AG04450 (cell line): ENCODE results near the gene ACSS2. TPM values are rescaled to one million over a fixed set of nuclear protein-coding genes. Genes with fewer than 3 reads are reported as not detected.
A peak's percentile ranks its signal among the peaks of the same experiment; 100 is the strongest.

ENCODE experiments used
- CTCF ChIA-PET: fragments of 300-600, 350-600 bp; formaldehyde crosslinking; extraction: SDS; loops from one replicate; lab custom pipeline; 2022; ENCODE audit warnings: antibody characterized with exemption, inconsistent platforms; lab: Charles Lee
- POLR2A ChIA-PET: fragments of 350-600 bp; formaldehyde crosslinking; extraction: SDS; loops from one replicate; lab custom pipeline; 2021; ENCODE audit warnings: antibody characterized with exemption, inconsistent platforms; lab: Yijun Ruan, JAX
- DNase-seq: peaks from one replicate; pipeline ENCODE4 v3.0.0-alpha.2; 2011; ENCODE audit warnings: low read depth, low spot score
- H3K27ac ChIP-seq: one replicate; pipeline ENCODE4 v1.5.1; 2012; ENCODE audit warnings: low read depth, low read length, control low read depth
- H3K27me3 ChIP-seq: one replicate; pipeline ENCODE4 v1.6.0; 2012; ENCODE audit warnings: low read length; ENCODE audit not compliant: control insufficient read depth, insufficient read depth
- H3K4me3 ChIP-seq: 2 replicates; pipeline ENCODE4 v1.5.1; 2011; ENCODE audit warnings: mild to moderate bottlenecking, low read depth, low read length, control low read depth
- H3K9me3 ChIP-seq: 2 replicates; pipeline ENCODE4 v1.5.1; 2012; ENCODE audit warnings: low read length; ENCODE audit not compliant: control insufficient read depth, insufficient read depth
- CTCF ChIP-seq: IDR thresholded peaks from 2 replicates; pipeline ENCODE4 v1.5.1; 2011; ENCODE audit warnings: low read depth, low read length, control low read depth, inconsistent platforms
- polyA plus RNA-seq: library from polyadenylated mRNA; depleted of rRNA; stranded (reverse); fragments of >200 nt; gene quantifications from 2 replicates; pipeline ENCODE4 v1.2.3, GENCODE V29; 2011

Gene ACSS2
- polyA plus RNA-seq, 1 experiment = 37.3 TPM

DNA sequence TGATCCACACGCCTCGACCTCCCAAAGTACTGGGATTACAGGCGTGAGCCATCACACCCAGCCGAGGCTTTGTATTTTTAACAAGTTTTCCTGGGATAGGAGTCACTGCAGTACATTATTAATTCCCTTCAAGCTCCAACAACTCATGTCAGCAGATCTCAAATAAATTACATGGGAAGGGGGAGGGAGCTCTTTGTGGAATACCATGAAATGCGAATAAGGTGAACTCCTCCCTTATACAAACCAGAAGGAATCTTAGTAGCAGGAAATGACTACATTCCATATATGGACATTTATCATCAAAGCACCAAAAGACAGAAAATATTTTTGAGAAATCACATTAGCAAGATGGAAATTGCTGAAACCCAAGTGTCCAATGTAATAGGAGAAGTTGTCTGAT is 76.3 kb downstream of the ACSS2 start:
- no peak overlapping the region for H3K27ac ChIP-seq
- H3K9me3 ChIP-seq = 0 out of 2 replicates have a peak, but pooled peaks cover 4% of the 10 kb centered on the region
- H3K4me3 ChIP-seq = no peak overlapping the region
- POLR2A ChIA-PET = no interaction called here
- no peaks in the 10 kb centered on the region for H3K27me3 ChIP-seq
- DNase-seq = no peak
- CTCF ChIA-PET = interaction anchor here (0.6 to 1.0 kb wide), 2 partner anchors 80 to 585 kb away, joined by 3 to 4 read pairs; no protein-coding TSS in a partner anchor
- no peak for TF ChIP-seq CTCF

GRCh38 chr20:34953960-34954359 is 77.5 kb downstream of the ACSS2 start:
- no peak for TF ChIP-seq CTCF
- Histone ChIP-seq H3K9me3 (0 out of 2 replicates have a peak, but pooled peaks cover 4% of the 10 kb centered on the region), H3K27me3 (no peaks in the 10 kb centered on the region), H3K27ac (no peak overlapping the region), H3K4me3 (no peak overlapping the region)
- ChIA-PET POLR2A (interaction anchor here (0.6 kb wide), 1 partner anchor 80 kb away, joined by 4 read pairs; no protein-coding TSS in a partner anchor), CTCF (no interaction called here)
- no peak for DNase-seq

DNA sequence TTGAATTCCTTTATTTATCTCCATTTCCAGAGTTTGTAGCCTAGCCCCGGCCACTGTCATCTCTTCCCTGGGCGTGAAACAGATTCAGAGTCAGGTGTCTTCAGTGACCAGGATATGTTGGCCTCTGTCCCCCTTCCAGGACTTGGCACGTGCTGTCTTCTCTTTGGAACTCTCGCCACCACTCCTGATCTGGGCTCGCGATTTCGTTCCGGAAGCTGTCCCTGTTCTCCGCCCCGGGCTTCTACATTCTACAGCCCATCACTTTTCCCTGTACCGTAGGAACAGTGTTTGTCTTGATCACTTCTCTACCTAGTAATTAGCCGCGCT is 78.5 kb downstream of the ACSS2 start:
- CTCF ChIA-PET = interaction anchor here (1.5 to 4.2 kb wide), 2 partner anchors 64 to 81 kb away, joined by 4 to 57 read pairs; partner anchors contain the start of genes ACSS2 and GGT7
- DNase-seq = no peak

GRCh38 chr20:34955231-34956040 is 79.0 kb downstream of the ACSS2 start, which contains the start of the genes GSS and MYH7B:
Gene GSS (minus strand): TSS chr20:34955806. CDS start chr20:34951852, 3,954 bp downstream.
Gene MYH7B (plus strand): TSS chr20:34955868. CDS start chr20:34978006, 22,138 bp downstream.
- Histone ChIP-seq H3K27ac (peak within 1 kb of the TSS; percentile 92), H3K27me3 (no peaks in the 10 kb centered on the region), H3K9me3 (0 out of 2 replicates have a peak, but pooled peaks cover 4% of the 10 kb centered on the region), H3K4me3 (peak within 1 kb of the TSS; percentile 80)
- POLR2A ChIA-PET = interaction anchor here (0.6 to 2.1 kb wide), 8 partner anchors 9 to 102 kb away, joined by 3 to 17 read pairs (median 6); partner anchors contain the start of genes ACSS2 and GGT7
- peak; percentile 91 for DNase-seq
- TF ChIP-seq CTCF = peak; percentile 55
- CTCF ChIA-PET = interaction anchor here (0.6 to 4.2 kb wide), 7 partner anchors 9 to 136 kb away, joined by 3 to 57 read pairs (median 4); partner anchors contain the start of genes ACSS2 and GGT7

More for the DNA sequence above, 78.5 kb downstream of the ACSS2 start:
- POLR2A ChIA-PET = interaction anchor here (1.4 to 2.1 kb wide), 6 partner anchors 9 to 101 kb away, joined by 3 to 17 read pairs (median 7); partner anchors contain the start of genes ACSS2 and GGT7
- H3K9me3 ChIP-seq = 0 out of 2 replicates have a peak, but pooled peaks cover 4% of the 10 kb centered on the region
- TF ChIP-seq CTCF = no peak
- no peaks in the 10 kb centered on the region for H3K27me3 ChIP-seq
- peak overlapping the region; percentile 92 for H3K27ac ChIP-seq
- peak overlapping the region; percentile 80 for H3K4me3 ChIP-seq
